ENCODE results near the gene CCS.
"Not testable (repeated sequence)": the region's sequence is repeated elsewhere in the genome, so short reads cannot be mapped to it uniquely, and the experiment has no call there.

The CCS gene

DNA sequence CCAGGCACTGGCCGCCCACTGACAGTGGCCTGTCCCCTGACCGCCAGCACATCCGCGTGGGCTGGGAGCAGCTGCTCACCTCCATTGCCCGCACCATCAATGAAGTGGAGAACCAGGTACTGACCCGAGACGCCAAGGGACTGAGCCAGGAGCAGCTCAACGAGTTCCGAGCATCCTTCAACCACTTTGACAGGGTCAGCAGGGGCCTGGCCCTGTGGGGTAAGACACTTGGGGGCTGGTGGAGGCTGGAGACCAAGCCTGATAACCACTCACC, 31.1 kb upstream of the CCS start:
- DNase-seq, result no peak

DNA sequence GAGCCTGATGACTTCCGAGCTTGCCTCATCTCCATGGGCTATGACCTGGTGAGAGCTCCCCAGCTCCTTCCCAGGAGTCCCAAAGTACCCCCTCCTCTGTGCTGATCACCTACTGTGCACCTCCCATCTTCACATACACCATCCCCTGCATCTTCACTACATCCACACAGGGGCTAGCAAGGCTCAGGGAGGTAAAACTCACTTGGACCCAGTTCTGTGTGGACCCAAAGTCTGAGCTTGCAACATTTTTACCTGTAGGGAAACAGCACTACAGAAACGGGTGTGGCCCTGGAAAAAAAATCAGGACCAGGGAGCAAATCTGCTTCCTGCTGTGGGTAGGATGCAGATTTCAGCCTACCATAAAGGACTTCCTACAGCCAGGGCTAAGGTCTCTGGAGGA, 30.7 kb upstream of the CCS start:
- no peak for DNase-seq

DNA sequence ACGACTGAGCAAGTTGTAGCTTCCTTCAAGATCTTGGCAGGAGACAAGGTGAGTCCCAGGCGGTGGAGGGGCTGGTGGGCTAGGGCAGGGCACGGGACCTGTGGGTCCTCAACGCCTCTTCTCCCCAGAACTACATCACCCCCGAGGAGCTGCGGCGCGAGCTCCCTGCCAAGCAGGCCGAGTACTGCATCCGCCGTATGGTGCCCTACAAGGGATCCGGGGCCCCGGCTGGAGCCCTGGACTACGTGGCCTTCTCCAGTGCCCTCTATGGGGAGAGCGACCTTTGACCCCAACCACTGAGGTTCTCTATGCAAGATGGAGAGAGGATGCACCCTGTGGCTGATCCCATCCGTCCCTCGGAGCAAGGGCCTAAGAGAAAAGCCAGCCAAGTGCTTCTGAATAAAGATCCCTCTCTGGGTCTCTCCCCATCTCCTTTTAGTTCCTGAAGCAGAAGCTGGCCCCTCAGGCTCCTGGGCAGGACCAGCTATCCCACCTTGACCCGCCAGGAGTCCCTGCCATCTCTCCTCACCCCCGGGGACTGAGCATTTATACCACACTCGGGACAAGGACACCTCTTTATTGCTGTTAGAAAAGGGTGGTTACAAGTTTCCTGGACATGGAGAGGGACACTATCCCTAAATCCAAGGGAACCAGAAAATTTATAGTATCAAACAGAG, 29.9 kb upstream of the CCS start:
- no peak for DNase-seq

DNA sequence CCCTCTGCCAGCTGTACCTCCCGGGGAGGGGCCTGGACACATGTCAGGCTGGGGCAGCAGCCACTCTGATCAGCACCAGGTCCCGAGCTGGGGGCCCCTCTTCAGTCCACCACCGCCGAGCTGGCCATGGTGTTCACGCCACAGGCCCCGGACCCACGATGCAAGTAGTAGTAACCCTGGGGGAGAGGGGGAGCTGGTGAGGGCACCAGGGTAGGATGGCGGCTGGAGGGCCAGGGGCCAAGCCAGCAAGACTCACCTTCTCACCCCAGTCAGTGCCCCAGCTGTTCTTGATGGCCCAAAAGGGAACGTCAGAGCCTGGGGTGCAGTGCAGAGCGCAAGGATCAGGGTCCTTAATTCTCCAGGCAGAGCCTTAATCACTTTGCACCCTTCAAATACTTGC, 29.2 kb upstream of the CCS start:
- no peak for DNase-seq

DNA sequence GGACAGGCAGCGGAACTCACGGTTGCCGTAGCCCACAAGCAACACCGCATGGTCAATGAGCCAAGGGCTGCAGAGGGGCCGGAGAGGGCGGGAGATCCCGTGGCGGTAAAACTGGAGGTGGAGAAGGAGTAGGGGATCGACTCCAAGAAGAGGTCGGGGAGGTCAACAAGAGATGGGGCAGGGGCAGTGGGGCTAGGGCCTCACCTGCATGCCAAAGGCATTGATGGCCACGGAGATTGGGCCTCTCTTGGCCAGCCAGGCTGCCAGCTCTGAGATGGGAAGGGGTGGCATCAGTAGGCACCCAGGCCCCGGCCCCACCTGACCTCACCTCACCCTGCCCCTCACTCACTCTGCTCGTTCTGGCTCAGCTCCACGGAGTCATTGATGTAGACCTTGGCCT, 28.4 kb upstream of the CCS start:
- DNase-seq, result no peak

DNA sequence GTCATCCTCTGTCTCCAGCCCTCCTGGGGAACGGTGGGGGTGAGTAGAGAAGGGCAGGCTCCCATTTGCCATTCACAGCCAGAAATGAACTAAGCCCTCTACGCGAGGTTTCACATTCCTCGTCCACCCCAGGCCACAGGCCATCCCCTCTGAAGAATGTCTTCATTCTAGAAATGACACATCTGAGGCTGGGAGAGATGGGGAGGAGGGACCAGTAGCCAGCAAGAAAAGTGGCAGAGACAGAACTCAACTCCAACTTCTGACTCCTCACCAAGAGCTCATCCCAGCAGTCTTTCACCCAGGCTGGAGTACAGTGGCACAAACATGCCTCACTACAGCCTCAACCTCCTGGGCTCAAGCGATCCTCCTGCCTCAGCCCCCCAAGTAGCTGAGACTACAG, 28.0 kb upstream of the CCS start:
- no peak for DNase-seq

DNA sequence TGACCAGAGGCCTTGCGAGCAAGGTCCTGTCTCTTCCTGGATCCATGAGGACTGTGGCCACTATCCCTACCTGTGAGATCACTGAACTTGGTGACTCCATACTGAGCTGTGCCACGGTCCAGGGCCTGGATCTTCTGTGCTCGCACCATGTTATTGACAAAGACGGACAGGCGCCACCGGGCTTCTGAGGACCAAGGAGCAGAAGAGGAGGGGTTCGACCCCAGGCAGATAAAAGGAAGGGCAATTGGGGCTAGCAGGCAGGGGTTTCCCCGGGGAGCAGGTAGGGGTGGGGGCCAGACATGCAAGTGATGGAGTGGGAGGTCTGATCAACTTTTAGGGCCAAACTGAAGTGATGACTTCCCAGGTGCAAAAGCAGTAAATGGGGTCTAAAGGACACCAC, 26.8 kb upstream of the CCS start:
- no peak for DNase-seq

DNA sequence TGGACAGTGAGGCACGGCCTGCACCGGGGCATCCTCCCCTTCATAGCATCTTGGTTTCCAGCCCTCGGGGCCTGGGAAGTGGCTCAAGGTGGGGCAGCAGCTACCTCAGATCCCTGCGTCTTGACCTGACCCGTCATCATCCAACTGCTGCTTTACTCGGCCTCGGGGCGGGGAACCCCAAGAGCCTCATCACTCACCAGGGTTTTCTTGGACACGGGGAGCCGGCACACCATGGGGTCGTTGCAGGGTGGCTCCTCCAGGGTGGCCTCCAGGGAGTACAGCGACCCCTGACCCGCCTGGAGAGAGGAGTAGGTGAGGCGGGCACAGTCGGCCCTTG, 25.2 kb upstream of the CCS start:
- DNase-seq, result no peak

DNA sequence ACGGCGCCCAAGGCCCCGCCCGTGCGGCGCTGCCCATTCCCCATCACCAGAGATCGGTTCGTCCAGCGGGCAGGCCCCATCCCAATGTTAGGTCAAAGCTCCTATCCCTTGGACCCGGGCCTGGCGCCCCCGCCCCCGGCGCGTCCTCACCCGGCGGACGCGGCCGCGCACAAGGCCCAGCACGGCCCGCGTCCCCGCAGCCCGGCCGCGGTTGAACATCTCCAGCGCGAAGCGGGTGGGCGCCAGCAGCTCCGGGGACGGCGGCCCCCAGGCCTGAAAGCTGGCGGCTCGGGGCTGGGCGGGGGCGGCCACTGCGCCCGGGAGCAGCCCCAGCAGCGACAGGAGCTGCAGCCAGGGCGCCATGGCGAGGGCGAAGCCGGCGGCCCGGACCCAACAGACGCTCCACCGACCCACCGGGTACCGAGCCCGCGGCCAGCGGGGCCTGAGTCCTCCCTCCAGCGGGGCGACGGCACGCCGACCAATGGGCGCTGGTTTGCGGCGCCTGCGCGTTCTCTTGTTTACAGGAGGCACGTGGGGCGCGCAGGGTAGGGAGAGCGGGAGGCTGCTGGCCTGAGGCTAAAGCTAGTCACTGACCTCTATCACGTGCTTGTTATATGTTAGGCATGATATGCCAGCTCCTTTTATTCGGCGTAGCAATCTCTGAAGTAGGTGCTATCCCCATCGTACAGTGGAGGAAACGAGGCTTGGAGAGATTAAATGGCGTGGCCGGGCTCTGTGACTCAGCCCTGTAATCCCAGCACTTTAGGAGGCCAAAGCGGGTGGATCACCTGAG, 24.7 kb upstream of the CCS start, which contains the start of gene CTSF:
Gene CTSF, minus strand, starts transcription at position 483 of the 793 bp plus-strand sequence. Its CDS starts 120 bp downstream, at position 363.
- peak; percentile 66 for DNase-seq

DNA sequence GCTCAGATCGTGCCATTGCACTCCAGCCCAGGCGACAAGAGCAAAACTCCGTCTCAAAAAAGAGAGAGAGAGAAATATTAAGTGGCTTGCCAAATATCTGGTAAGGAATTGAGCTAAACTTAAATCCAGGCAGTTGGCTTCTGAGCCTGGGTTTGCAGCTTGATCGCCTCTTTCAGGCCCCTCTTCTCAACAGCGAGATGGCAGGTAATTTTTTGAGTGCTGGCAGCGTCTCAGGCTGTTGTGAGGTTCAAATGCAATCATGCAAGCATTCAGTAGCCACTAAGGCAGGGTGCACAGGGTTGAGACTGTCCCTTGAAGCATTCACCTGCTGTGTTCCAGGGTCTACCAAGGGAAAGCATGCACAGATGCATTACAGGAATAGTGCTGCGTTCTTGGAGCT, 23.9 kb upstream of the CCS start:
- no peak for DNase-seq

DNA sequence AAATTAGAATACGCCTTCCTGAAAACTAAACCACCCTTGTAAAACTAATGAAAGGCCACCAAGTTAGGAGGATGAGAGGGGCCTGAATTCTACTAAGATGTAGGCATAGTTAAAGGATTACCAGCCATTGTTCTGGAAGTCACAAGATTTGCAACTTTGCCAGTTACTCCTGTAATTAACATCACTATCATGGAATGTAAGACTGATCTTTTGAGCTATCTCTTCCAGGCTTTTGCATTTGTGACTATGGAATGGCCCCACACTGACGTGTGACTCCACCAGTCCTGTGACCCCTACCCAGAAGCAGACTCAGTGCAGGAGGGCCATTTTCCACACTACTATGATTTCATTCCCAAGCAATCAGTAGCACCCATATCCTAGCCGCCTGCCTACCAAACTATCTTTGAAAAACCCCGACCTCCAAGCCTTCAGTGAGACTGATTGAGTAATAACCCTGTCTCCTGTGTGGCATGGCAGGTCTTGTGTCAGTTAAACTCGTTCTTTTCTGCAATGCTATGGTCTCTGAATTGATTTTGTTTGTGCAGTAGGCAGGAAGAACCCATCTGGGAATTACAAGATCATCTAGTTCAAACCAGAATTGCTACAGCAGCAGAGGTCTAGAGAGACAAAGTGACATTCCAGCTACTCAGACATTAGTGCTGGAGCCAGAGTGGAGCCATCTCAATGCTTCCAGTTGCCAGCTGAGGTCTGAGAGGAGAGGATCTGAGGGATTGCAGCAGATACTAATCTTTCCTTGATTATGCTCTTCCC, 22.7 kb upstream of the CCS start:
- no peak for DNase-seq

DNA sequence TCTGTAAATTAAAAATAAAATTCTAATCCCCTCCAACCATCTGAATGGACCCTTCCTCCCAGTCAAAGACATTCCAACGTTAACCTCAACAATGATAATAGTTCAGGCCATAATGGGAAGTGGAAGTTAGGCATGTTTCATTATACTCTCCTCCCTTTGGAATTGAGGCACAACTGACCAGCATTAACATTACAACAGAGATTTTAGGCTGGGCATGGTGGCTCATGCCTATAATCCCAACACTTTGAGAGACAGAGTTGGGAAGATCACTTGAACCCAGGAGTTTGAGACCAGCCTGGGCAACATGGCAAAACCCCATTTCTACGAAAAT, 22.2 kb upstream of the CCS start:
- no peak for DNase-seq

DNA sequence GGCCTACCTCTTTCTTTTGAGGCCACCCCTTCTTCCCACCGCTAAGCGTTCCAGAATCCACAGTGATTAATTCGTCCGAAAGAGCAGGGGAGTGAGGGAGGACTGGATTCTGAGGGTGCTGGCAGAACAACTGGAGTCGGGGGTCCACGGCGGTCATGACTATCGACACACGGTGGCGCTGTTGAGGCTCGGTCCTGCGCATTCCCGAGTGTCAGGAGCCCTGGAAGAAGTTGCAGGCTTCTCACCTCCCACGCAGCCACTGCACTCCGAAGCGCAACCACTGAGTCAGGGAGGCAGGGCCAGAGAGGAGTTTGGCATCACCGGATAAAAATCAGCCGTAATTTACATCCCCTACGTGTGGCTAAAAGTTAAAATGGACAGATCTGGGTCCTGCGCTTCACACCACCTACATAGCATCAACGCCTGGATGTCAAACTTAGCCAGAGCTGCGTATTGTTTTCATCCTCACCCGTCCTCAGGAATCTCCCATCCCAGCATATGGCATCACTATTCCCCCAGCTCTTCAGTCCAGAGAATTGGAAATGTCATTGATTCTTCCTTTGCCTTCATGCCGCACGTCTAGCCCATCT, 13.9 kb upstream of the CCS start:
- DNase-seq, result peak; percentile 65

DNA sequence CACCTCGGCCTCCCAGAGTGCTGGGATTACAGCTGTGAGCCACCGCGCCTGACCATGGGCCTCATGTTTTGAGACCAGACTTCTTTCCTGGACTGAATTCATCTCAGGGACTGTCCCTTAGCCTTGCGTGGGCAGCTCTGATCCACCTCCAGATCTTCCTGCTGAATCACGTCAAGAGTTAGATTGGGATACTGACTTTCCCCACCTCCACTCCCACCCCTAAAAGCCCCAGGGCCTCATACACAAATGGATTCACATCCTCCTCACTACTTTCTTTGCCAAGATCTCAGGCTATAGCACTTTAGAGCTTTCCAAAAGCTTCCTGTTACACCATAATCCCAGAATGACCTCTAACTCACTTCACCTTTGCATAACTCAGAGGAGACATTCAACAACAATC, 12.2 kb upstream of the CCS start:
- DNase-seq, result no peak

DNA sequence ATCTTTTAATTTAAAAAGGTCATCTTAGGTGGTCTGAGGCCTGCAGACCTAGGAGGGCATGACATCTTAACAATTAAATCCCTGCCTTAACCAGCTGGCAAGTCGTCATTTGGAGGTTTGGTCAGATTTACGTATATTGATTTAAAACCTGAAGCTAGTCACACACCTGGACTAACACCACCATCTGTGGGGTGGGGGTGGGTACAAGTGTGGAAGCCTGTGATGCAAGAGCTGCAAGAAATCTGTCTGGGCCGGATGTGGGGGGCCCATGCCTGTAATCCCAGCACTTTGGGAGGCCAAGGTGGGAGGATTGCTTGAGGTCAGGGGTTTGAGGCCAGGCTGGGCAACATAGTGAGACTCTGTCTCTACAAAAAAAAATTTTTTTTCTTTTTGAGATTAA, 11.7 kb upstream of the CCS start:
- no peak for DNase-seq

DNA sequence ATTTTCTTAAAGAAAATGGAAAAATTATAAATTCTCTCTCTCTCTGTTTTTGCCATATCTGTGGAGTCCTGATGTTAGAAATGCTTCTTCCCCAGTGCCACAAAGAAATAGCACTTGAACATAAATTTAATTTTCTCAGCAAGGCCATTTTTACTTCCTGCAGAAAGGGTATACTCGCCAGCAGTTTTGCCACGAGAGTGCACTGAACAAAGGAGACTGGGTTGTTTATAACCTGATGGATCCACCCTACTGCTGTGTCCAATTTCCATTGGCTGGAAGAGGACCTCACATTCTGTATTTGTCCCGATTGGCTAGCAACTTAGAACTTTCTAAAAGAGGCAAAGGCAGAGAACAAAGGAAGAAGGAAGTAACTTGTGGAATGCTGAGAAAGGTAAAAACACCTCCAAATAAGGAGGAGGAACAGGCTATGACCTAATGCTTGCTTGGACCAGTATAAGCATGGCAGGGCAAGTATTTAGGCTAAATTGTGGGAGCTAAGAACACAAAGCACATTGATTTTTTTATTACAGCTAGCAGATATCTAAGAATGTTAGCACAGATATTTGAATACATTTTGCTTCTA, 10.3 kb upstream of the CCS start:
- DNase-seq, result not testable (repeated sequence)

DNA sequence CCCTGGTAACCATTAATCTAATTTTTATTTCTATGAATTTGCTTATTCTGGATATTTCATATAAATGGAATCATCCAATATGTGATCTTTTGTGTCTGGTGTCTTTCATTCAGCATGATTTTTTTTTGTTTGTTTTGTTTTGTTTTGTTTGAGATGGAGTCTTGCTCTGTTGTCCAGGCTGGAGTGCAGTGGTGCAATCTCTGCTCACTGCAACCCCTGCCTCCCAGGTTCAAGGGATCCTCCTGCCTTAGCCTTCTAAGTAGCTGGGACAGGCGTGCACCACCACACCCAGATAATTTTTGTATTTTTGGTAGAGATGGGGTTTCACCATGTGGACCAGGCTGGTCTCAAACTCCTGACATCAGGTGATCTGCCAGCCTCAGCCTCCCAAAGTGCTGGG, 7.5 kb upstream of the CCS start:
- DNase-seq, result not testable (repeated sequence)

DNA sequence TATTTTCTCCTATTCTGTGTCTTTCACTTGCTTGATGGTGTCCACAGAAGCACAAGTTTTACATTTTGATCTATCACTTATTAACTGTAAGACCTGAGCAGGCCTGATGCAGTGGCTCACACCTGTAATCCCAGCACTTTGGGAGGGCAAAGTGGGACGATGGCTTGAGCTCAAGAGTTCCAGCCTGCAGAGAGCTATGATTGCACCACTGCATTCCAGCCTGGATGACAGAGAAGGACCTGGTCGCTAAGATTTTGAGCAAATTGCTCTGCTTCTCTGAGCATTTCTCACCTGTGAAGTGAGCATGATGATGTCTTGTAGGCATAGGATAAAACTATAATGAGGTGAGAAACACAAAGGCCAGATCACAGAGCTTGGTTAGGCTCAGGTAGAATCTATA, 6.8 kb upstream of the CCS start:
- DNase-seq, result no peak

DNA sequence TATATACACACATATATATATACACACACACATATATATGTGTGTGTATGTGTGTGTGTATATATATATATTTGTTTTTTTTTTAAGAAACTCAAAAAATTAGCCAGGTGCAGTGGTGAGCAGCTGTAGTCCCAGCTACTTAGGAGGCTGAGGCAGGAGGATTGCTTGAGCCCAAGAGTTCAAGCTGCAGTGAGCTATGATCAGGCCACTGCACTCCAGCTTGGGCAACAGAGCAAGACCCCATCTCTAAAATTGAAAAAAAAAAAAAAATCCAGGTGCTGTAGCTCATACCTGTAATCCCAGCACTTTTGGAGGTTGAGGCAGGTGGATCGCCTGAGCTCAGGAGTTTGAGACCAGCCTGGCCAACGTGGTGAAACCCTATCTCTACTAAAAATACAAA, 3.7 kb upstream of the CCS start:
- not testable (repeated sequence) for DNase-seq

DNA sequence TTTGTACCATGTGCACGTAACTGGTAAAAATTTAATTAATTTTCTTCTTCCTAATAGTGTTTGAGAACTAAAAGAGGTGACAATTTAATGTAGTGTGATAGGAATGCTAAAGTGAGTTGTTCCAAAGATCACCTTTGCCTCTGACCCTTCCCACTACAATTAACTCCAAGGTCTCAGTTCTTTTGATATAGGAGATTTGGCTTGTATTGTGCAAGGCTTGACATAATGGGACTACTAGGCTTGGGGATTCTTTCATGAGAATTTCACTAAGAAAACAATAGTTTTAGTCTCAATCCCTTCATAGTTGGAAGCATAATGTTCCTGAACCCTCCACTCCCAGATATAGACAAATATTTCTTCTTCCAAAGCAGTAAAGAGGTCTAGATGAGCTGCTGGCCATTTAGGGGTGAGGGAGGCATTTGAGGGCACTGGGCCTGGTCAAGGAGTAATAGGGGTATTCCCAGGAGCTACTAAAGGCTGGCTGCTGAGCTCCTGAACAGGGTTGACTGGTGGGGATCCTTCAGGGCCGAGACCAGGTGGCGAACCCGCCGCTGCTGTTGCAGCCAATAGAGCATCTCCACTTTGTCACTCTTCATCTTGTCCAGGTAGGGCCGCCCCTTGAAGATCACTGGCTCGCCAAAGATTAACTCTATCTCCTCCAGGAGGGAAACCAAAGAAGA, 2.8 kb upstream of the CCS start:
- DNase-seq, result no peak

DNA sequence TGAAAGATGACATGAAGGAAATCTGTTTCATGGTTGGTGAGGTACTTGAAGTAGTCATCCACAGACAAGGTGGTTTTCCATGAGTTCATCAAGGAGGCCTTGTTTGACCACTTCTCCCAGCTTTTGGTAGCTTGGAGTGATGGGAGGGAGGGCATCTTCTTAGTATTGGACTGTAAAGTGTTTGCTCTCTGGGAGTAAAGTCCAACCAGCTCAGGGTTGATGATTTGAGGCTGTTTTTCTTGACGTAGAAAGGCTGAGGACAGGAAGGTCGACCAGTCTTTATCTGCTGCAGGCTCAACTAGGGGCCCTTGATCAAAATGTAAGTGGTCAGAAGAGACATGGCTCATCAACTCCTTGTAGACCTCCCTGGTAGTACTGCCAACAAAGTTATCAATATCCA, 1.8 kb upstream of the CCS start:
- DNase-seq, result no peak

DNA sequence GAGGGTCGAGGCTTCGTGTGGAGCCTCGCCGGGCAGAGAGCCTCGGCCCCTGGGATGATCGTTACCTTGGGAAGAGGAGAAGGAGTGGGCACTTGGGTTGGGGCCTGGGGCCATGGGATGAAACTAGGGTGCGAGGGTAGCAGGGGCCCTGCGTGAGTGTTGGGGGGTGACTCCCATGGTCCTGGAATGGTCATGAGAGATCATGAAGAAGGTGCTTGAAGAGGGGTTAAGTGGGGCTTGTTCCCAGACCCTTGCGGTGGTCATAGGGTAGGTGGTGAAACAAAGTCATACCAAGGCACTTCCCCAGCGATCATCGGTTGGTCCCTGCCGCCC, 284 bp downstream of the CCS start:
- no peak for DNase-seq

DNA sequence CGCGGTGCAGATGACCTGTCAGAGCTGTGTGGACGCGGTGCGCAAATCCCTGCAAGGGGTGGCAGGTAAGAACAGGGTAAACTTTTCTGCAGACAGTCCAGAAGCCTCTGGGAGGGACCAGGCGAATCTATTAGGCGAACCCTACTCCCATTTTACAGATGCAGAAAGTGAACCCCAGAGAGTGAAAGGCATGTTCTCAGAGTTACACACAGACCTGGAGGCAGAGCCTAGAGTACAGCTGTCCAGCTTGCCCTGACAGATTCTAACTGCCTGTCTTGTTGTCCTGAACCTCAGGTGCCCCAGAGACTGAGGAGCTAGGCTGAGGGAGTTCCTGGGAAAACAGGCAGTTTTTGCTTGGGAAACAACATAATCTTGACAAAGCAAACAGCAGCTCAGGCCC, 665 bp downstream of the CCS start:
- DNase-seq, result no peak

Measured in activated CD4-positive, alpha-beta T cell treated with anti-CD3 and anti-CD28 coated beads, Interleukin-2, amount 50 U/mL, for 16 hours (primary cell).